Measurements from ENCODE around the gene GHSR. TPM values are rescaled to one million over a fixed set of nuclear protein-coding genes. Genes with fewer than 3 reads are reported as not detected.

Gene GHSR
- total RNA-seq, 3 donors from 2014 or later (not counting 1 experiment from before 2014, with no cell fraction given), result 0.38 to 1.3 (median 0.63) TPM

GRCh38 chr3:172404237-172404962 is 43.9 kb downstream of the GHSR start:
- Mint-ChIP-seq H3K9me3 (no peaks in the 10 kb centered on the region), H3K4me3 (no peak overlapping the region), H3K27me3 (ENCODE audit: low read depth in 2 of 2) (no peaks in the 10 kb centered on the region), H3K27ac (no peak overlapping the region), H3K4me1 (peaks cover 4 to 6% of the 10 kb centered on the region in 2 donors), H3K36me3 (peaks cover 17% of the 10 kb centered on the region)
- Histone ChIP-seq H3K4me1 (ENCODE audit: control insufficient read depth, insufficient read depth, low read length) (no peaks in the 10 kb centered on the region), H3K36me3 (ENCODE audit: control insufficient read depth, insufficient read depth, low read length) (peaks cover 2% of the 10 kb centered on the region), H3K27ac (ENCODE audit: low read length) (no peak overlapping the region), H3K9me3 (ENCODE audit: control insufficient read depth, insufficient read depth, low read length) (no peaks in the 10 kb centered on the region), H3K27me3 (ENCODE audit: control insufficient read depth, insufficient read depth, low read length) (no peaks in the 10 kb centered on the region), H3K4me3 (ENCODE audit: low read length) (no peak overlapping the region)
- TF ChIP-seq CTCF (IDR thresholded peaks at IDR 0.05), result no peak
- intact Hi-C loops (cut with micrococcal nuclease), result no loop called here
- WGBS (ENCODE audit: insufficient coverage), result 78% methylated on average over 12 of the region's 12 CpGs
- ATAC-seq, result no peak
- DNase-seq, result no peak

- no peak for TF ChIP-seq CTCF (IDR thresholded peaks at IDR 0.05)
- Mint-ChIP-seq H3K9me3 (no peaks in the 10 kb centered on the region), H3K27me3 (ENCODE audit: low read depth in 2 of 2) (no peaks in the 10 kb centered on the region), H3K4me1 (peaks cover 4 to 6% of the 10 kb centered on the region in 2 donors), H3K27ac (peak overlapping the region; percentile 35 to 36), H3K4me3 (peak overlapping the region; percentile 17), H3K36me3 (peaks cover 17% of the 10 kb centered on the region)
- DNase-seq, result no peak
- intact Hi-C loops (cut with micrococcal nuclease), result no loop called here
- no peak overlapping the region for H3K27ac ChIP-seq (ENCODE audit: low read length)
- H3K36me3 ChIP-seq (ENCODE audit: control insufficient read depth, insufficient read depth, low read length), result peaks cover 4% of the 10 kb centered on the region
- no peak overlapping the region for H3K4me3 ChIP-seq (ENCODE audit: low read length)
- no peak for ATAC-seq
- no peaks in the 10 kb centered on the region for H3K27me3 ChIP-seq (ENCODE audit: control insufficient read depth, insufficient read depth, low read length)
- 98% methylated on average over 7 of the region's 8 CpGs for WGBS (ENCODE audit: insufficient coverage)
- no peaks in the 10 kb centered on the region for H3K9me3 ChIP-seq (ENCODE audit: control insufficient read depth, insufficient read depth, low read length)
- no peaks in the 10 kb centered on the region for H3K4me1 ChIP-seq (ENCODE audit: control insufficient read depth, insufficient read depth, low read length)
Observed at GRCh38 chr3:172402892-172403643, 45.2 kb downstream of the GHSR start.

- intact Hi-C loops (cut with micrococcal nuclease), result no loop called here
- peak overlapping the region in 1 of 2 donors; percentile 36 for H3K27ac Mint-ChIP-seq
- Histone ChIP-seq H3K27me3 (ENCODE audit: control insufficient read depth, insufficient read depth, low read length) (no peaks in the 10 kb centered on the region), H3K36me3 (ENCODE audit: control insufficient read depth, insufficient read depth, low read length) (peaks cover 7% of the 10 kb centered on the region), H3K9me3 (ENCODE audit: control insufficient read depth, insufficient read depth, low read length) (no peaks in the 10 kb centered on the region), H3K4me3 (ENCODE audit: low read length) (no peak overlapping the region), H3K27ac (ENCODE audit: low read length) (no peak overlapping the region), H3K4me1 (ENCODE audit: control insufficient read depth, insufficient read depth, low read length) (no peaks in the 10 kb centered on the region)
- no peak for TF ChIP-seq CTCF (IDR thresholded peaks at IDR 0.05)
- H3K9me3 Mint-ChIP-seq, result no peaks in the 10 kb centered on the region
- H3K4me1 Mint-ChIP-seq, result peaks cover 4 to 6% of the 10 kb centered on the region in 2 donors
- ATAC-seq (no peak), DNase-seq (no peak)
- no peaks in the 10 kb centered on the region for H3K27me3 Mint-ChIP-seq (ENCODE audit: low read depth in 2 of 2)
- H3K4me3 Mint-ChIP-seq, result no peak overlapping the region
- 100% methylated on average over 2 of the region's 2 CpGs for WGBS (ENCODE audit: insufficient coverage)
- H3K36me3 Mint-ChIP-seq, result peaks cover 17% of the 10 kb centered on the region
Observed at GRCh38 chr3:172402090-172402489, 46.2 kb downstream of the GHSR start.
